GM23338 (cell line): ENCODE data around the gene SPX.

Source experiments
- CREB1 ChIP-seq: fragments of 250-450 bp; sonication (Bioruptor Pico); IDR thresholded peaks from 2 replicates; pipeline ENCODE4 v1.5.0; 2020; ENCODE audit warnings: low read depth, mild to moderate bottlenecking, moderate library complexity
- CTCF ChIP-seq, 2 experiments: fragments of 200-600 bp in 1 of 2; sonication (generic) in 1 of 2; conservative IDR thresholded peaks; 2 replicates each; pipeline versions ENCODE4 v1.5.1 to v1.6.1; 2016 to 2017; ENCODE audit warnings: antibody characterized with exemption in 2 of 2, low read depth in 2 of 2, mild to moderate bottlenecking in 2 of 2, moderate library complexity in 1 of 2
- ETS1 ChIP-seq: IDR thresholded peaks from 2 replicates; pipeline ENCODE4 v1.6.1; 2016; ENCODE audit warnings: antibody characterized with exemption
- EZH2 ChIP-seq: fragments of 200-600 bp; sonication (generic); IDR thresholded peaks from one replicate; pipeline ENCODE4 v1.8.0; 2017; ENCODE audit warnings: antibody characterized with exemption, mild to moderate bottlenecking, low read depth; ENCODE audit not compliant: unreplicated experiment
- EZH2phosphoT487 ChIP-seq: fragments of 200-600 bp; sonication (generic); IDR thresholded peaks from one replicate; pipeline ENCODE4 v1.8.1; 2018; ENCODE audit warnings: antibody characterized with exemption; ENCODE audit not compliant: unreplicated experiment
- JUNB ChIP-seq: IDR thresholded peaks from one replicate; pipeline ENCODE4 v1.6.1; 2016; ENCODE audit warnings: antibody characterized with exemption; ENCODE audit not compliant: unreplicated experiment
- NANOG ChIP-seq: IDR thresholded peaks from 2 replicates; pipeline ENCODE4 v1.6.1; 2016; ENCODE audit warnings: antibody characterized with exemption, borderline replicate concordance
- POLR2AphosphoS5 ChIP-seq: IDR thresholded peaks from 2 replicates; pipeline ENCODE4 v1.6.1; 2016; ENCODE audit warnings: antibody characterized with exemption, low read depth
- REST ChIP-seq: IDR thresholded peaks from one replicate; pipeline ENCODE4 v1.6.1; 2018; ENCODE audit warnings: antibody characterized with exemption; ENCODE audit not compliant: unreplicated experiment
- STAT1 ChIP-seq: IDR thresholded peaks from one replicate; pipeline ENCODE4 v1.6.1; 2016; ENCODE audit warnings: antibody characterized with exemption; ENCODE audit not compliant: unreplicated experiment
- ZNF114 ChIP-seq: fragments of 250-450 bp; sonication (Bioruptor Pico); IDR thresholded peaks from 2 replicates; pipeline ENCODE4 v1.5.0; 2020; ENCODE audit warnings: mild to moderate bottlenecking, moderate library complexity
- ZNF331 ChIP-seq: fragments of 250-450 bp; sonication (Bioruptor Pico); IDR thresholded peaks from 2 replicates; pipeline ENCODE4 v1.5.0; 2020; ENCODE audit warnings: low read depth, mild to moderate bottlenecking, moderate library complexity
- ZNF462 ChIP-seq: fragments of 250-450 bp; sonication (Bioruptor Pico); IDR thresholded peaks from 2 replicates; pipeline ENCODE4 v1.5.0; 2020; ENCODE audit warnings: mild to moderate bottlenecking, moderate library complexity

- no peak for TF ChIP-seq CTCF (conservative IDR thresholded peaks at IDR 0.05; ENCODE audit: low read depth in 2 of 2)
- TF ChIP-seq EZH2phosphoT487, result no peak
- no peak for TF ChIP-seq CREB1 (CRISPR knock-in tag)
- no peak for TF ChIP-seq POLR2AphosphoS5
- TF ChIP-seq ZNF114 (CRISPR knock-in tag), result no peak
- no peak for TF ChIP-seq REST
- TF ChIP-seq ZNF462, result no peak
- TF ChIP-seq EZH2, result no peak
- TF ChIP-seq STAT1, result no peak
- no peak for TF ChIP-seq JUNB
- no peak for TF ChIP-seq NANOG
- no peak for TF ChIP-seq ETS1
- TF ChIP-seq ZNF331 (CRISPR knock-in tag), result no peak
Measured at GRCh38 chr12:21543151-21543550, 17.1 kb downstream of the SPX start.
